NCI-H146 treated with DMSO at 0.1 percent for 48 hours (cell line): ENCODE data around the gene MAN1A2.
"Not testable (repeated sequence)": the region's sequence is repeated elsewhere in the genome, so short reads cannot be mapped to it uniquely, and the experiment has no call there.

Experiments
- DNase-seq: peaks from one replicate; lab custom pipeline; 2025; ENCODE audit not compliant: unreplicated experiment; lab: John Stamatoyannopoulos, UW

The MAN1A2 gene

DNA sequence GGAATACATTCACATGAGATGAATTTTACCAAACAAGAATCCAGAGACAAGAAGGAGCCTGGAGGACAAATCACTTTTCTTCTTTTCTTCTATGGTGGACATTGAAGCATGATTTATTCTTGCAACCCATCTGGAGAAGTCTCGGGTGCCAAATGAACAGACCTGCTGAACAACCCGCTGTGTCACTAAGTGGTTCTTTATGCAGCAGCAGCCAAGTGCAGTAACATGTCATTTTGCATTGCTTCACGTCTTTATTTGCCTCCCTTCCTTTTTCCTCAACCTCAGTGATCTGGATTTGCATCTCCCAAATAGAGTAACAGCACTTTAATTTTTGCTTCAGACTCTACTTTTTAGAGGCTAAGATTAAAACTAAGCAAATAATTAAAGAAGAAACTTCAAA, 188.6 kb downstream of the MAN1A2 start:
- DNase-seq = no peak

DNA sequence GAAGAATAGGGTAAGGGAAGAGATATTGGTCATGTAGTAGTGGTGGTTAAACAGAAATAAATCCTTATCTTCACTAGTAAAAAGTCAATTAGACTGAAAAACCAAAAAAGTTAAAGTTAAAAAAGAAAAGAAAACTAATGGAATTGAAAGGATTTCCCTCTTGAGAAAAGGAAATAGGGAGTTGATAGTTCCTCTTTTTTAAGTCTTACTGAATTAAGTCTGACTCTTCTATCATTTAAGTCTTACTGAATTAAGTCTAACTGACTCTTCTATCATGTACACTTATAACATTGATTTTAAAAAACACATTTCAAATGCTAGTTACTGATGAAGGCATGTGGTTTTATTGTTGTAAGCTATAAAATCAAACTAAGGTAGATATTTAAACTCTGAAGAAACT, 189.1 kb downstream of the MAN1A2 start:
- DNase-seq = no peak

DNA sequence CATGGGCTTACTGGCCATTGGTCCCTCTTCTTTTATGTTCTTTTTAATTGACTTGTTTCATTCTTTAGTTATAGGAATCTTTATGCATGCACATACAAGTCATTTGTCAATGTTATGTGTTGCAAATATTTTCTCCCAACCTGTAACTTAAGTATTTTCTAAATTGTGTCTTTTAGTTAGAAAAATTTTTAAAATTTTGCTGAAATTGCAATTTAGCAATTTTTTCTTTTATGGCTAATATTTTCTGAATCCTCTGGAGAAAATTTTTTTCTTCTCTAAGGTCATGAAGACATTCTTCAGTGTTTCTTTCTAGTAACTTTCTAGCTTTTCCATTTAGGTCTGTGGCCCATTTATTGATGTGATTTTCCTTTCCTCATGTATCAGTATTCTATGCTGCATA, 189.7 kb downstream of the MAN1A2 start:
- DNase-seq = no peak

DNA sequence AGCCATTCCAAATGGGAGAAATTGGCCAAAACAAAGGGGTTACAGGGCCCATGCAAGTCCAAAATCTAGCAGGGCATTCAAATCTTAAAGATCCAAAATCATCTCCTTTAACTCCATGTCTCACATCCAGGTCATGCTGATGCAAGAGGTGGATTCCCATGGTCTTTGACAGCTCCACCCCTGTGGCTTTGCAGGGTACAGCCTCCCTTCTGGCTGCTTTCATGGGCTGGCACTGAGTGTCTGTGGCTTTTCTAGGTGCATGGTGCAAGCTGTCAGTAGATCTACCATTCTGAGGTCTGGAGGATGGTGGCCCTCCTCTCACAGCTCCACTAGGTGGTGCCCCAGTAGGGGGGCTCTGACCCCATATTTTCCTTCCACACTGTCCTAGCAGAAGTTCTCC, 191.2 kb downstream of the MAN1A2 start:
- not testable (repeated sequence) for DNase-seq

DNA sequence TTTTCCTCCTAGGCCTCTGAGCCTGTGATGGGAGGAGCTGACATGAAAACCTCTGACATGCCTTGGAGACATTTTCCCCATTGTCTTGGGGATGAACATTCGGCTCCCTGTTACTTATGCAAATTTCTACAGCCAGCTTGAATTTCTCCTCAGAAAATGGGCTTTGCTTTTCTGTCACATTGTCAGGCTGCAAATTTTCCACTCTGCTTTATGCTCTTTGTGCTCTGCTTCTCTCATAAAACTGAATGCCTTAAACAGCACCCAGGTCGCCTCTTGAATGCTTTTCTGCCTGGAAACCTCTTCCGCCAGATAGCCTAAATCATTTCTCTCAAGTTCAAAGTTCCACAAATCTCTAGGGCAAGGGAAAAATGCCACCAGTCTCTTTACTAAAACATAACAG, 191.9 kb downstream of the MAN1A2 start:
- DNase-seq = no peak

DNA sequence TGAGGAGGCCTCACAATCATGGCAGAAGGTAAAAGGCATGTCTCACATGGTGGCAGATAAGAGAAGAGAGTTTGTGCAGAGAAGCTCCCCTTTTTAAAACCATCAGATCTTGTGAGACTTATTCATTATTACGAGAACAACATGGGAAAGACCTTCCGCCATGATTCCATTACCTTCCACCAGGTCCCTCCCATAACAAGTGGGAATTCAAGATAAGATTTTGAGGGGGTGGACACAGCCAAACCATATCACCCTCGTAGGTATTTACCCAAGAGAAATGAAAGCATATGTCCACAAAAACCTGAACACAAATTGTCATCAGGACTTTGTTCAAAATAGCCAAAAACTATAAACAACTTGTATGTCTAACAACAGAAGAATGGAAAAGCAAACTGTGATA, 192.7 kb downstream of the MAN1A2 start:
- DNase-seq = no peak

DNA sequence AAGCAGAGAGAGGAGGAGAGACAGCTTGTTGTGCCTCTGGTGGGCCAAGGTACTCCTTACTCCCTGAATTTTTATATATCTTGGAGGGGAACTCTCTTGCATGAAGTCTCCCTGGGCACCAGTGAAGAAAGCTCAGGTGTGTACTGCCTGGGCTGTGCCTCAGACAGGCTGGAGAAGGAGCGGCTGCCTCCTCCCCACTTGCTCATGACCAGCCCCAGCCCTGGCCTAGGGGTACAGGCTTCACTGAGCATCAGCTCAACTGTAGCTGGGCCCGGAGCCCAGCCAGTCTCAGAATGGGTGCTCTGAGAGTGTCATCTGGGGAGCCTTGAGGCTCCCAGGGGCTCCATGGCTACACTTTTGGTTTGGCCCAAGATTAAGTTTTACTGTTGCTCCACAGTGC, 193.8 kb downstream of the MAN1A2 start:
- DNase-seq = no peak

DNA sequence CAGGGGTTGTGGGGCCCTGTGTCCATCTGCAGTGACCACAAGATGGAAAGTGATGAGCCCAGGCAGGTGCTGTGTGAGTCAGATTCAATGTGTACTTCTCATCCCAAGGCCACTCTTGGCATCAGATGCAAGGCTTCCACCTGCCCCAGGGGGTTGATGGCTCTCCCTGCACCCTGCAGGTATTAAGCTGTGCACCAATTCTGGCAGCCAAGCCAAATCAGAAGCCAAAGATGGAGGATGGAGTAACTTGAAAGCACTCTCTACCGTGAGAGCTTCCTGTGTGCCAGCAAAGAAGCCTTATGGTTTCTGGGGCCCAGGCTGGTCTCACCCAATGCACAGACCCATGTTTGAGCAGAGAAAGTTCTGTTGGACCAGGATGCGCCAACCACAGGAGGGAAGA, 194.3 kb downstream of the MAN1A2 start:
- no peak for DNase-seq

DNA sequence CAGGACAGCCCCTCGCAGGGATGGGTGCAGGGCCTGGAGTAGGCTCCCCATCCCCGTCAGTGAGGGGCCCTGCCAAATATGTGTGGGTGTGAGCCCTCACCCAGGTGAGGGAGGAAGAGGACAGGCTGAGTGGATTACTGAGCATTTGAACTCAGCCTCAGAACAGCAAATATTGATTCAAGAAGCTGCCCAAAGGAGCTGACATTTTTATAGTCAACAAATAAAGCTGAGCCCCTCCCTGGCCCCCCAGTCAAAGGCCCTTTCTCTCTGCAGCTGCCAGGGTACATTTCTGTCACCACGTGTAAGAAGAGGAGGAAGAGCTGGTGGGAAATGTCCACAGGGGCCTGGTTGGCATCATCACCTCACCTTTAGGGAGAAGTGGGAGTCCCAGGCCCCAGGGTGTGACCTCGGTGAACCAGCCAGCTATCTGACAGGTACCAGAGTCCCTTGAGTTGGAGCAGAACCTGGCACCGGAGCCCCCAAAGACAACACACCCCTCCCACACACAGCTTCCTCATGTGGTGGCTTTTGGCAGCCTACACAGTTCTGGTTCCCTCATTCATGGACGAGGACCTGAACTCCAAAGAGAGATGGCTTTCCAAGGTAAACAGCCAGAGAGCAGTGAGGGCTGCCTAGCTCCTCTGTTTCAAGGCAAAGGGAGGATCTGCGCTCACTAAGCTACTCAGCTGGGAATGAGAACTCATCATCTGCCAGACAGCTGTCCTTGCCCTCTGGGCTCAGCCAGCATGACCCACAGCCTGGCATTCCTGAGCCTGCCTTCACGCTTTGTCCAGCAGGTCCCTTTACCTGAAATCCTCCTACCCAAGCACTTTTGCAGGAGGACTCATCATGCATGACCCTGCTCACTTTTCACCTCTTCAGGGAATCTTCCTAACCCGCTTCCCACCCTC, 195.6 kb downstream of the MAN1A2 start:
- DNase-seq = peak; percentile 64

DNA sequence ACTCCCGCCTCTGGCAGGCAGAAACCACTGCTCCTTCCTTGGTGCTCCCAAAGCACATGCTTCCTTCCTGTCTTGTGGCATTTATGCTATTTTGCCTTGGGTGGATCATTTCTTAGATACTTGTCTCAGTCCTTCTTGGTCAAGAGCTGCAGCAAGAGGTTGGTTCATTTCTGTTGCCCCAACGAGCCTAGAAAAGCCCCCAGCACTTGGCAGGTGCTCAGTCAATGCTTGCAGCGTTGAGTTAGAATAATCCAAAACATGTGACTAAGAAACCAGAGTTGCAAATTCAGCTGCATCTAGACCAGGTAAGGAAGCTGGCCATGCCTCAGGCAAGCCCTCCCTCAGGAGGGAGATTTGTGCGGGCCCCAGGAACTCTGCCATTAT, 196.2 kb downstream of the MAN1A2 start:
- DNase-seq = no peak

DNA sequence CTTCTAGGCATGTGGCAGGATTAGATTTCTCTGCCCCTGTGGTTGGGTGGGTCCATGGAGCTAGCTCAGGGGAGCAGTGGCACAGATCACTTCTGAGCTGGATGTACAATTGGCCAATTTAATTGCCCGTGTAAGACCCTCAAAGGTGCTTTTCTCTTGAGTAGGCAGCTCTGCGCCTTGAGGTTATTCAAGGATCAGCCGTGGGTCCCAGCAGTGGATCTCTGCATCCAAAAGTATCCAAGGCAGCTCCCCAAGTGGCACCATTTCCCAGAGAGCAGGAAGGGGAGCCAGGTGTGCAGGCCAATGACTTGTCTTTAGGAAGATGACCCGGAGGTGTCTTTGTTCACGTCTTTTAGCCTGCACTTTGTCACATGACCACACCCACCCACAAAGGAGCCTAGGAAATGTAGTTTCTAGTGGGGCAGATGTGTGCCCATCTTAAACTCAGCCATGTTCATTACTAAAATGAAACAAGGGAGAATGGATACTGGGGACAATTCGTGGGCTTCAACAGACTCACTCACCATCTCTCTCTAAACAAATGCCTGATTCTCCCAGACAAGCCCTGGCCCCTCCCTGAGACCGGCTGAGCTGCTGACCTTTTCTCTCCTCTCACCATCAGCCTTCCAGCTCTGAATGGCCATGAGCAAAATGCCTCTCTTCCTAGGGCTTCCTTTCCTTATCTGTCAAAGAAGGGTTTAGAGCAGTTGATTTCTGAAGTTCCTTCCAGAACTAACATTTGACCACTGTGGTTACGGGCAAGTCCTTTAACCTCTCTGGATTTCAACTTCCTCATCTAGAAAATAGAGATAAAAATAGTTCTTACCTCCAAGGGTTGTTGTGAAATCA, 197.2 kb downstream of the MAN1A2 start:
- DNase-seq = no peak

DNA sequence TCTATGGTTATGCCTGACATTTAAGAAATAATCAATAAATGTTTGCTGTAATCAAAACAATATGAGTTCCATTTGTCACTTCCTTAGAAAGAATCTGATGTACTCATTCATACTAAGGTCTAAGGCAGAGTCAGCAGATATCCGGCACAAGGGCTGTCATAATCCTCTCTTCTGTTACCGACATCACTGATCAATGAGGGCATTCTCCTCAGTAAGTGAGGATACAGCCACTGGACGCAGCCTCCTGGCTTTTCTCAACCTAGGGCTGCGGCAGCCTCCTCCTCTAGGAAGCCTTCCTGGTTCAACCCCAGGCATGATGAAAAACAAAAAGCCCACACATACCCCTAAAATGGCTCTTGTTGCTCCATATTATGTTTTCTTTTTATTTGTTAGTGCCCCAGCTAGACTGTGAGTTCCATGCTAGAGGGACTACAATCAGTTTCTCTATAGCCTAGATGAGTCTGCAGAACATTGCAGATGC, 197.9 kb downstream of the MAN1A2 start:
- DNase-seq = no peak

DNA sequence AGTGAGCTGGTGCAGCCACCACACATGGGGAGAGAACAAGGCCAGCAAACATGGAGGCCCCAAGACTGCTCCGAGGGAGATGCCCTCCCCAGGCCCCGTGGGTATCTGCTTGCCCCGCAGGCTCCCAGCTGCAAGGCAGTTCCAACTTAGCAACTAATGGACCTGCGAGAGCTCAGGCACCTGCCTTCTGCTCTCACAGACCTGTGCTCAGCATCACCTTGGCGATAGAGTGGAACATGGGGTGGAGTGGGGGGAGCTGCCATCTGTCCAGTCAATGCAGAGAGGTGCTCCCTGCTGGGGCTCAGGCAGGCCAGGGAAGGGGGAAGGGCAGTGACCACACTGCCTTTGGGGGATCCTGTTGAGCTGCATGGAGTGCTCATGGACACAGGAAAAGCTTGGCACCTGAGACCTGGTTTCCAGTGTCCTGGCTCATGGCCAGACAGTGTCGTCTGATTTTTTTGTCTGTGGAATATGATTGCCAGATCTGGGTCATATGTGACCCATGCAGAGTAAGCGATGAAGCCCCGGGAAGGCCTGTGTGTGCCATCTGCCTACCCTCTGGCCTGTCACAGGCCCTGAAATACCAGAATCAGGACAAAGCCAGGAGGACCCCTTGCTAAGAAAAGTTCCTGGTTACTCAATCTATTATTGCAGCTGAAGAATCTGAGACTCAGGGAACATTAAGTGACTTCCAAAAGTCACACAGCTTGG, 198.7 kb downstream of the MAN1A2 start:
- DNase-seq = peak; percentile 59

DNA sequence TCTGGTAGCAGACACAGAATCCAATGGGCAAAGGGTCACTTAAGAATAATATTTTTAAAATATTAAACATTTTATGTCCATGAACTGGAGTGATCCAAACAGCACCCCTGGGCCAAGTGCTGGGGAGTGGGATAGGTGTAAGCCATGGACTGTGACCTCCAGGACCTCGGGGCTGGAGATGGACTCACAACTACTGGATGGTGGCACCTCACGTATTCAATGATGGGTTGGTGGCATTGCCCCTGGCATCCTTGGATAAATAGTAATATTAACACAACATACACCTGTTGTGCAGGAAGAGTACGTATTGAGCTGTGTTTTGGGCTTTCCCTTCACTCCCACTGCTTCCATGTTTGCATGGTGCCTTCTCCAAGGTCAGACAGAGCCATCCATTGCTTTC, 199.3 kb downstream of the MAN1A2 start:
- DNase-seq = no peak

DNA sequence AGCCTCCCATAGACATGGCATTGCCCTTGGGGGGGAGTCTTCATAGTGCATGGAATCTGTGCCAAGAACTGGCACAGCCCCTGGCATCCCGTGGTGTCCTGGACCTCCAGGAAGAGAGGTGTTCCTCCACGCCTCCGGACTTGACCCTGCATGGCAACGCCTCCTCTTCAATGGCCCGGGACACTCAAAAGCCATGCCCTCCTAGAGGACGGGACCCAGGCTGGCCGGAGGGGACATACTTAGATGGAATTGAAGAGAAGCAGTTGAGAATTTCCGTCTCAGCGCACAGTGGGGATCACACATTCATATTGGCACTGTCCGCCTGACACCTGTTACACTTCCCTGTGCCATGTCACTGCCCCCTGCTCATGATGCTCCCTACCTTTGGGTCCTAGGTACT, 200.2 kb downstream of the MAN1A2 start:
- DNase-seq = no peak

DNA sequence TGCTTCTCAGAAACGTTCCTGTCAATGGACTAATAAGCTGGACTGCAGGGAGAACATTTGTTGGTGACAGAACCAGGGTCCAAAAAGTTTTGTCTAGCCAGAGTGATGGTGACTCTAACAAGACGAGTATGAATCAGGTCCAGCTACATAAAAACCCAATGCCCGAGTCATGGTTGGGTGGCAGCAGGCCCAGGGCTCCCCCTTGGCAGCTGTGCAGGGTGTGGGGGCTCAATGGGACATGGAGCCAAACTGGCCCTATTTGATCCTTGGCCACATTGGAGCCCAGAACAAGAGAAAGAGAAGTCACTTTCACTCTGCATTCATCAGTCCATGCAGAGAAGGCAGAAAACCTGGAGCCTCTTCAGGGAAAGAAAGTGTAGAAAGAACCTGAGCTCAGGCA, 200.7 kb downstream of the MAN1A2 start:
- DNase-seq = no peak

DNA sequence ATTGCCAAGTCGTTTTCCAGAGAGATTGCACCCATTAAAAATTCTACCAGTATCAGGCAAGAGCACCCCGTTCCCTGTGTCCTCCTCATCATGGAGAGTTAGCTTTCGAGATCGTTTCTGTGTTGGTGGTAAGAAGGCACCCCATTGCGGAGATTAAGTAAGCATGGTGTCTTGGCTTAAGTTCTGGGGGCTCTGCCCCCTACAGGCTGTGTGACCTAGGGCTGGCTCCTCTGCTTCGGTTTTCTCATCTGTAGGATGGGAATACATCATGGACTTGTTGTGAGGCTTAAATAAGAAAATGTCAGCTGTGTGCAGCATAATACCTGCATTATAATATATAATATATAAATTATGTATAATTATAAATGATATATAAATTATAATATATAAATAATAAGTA, 201.8 kb downstream of the MAN1A2 start:
- DNase-seq = no peak

DNA sequence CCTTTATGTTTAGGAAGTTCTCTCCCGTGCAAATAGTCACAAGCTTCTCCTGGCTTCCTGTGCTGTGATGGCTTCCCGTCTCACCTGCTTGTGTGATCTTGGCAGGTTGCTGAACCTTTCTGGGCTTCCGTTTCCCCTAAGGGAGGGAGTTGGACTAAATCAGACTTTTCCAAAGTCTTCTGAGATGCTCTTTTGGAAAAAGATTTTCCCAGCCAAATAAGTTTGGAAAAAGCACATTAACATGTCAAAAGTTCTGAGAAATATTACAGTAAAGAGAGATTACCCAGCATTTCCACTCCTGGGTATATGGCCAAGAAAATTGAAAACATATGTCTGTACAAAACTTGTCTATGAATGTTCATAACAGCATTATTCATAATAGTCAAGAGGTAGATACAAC, 202.6 kb downstream of the MAN1A2 start:
- DNase-seq = no peak

DNA sequence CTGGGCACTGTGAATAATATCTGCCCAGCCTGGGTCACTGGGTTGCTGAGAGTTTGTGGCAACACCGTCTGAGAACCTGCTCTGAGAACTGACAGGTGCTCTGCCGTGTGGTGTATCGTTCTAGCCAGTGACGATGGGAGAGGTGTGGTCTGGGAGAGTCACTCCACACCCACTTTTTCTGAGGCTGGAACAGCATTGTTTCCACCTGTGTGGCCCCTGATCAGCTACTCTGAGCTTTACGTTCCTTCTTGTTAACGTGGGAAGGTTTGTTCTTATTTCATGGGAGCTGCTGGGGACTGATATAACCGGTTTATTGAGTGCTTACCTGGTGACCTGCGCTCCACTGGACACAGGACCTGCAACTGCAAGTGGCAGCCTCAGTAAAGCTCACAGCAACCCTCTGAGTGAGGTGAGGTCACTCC, 203.8 kb downstream of the MAN1A2 start:
- DNase-seq = no peak

DNA sequence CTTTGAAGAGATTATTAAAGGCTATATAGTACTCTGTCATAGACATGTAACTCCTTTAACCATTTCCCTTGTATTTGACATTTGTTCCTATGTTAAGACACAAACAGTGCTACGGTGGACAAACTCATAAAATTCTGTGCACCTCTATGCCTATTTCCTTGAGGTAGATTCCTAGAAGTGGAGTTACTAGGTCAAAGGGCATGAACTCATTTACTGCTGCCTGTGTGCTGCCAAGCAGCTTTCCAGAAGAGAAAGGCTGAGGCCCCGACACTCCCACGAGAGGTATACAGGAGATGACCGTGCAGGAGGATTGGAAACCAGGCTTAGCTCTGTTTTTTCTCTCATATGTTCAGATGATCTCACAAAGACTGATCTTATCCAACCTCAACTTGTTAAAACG, 204.2 kb downstream of the MAN1A2 start:
- DNase-seq = no peak

DNA sequence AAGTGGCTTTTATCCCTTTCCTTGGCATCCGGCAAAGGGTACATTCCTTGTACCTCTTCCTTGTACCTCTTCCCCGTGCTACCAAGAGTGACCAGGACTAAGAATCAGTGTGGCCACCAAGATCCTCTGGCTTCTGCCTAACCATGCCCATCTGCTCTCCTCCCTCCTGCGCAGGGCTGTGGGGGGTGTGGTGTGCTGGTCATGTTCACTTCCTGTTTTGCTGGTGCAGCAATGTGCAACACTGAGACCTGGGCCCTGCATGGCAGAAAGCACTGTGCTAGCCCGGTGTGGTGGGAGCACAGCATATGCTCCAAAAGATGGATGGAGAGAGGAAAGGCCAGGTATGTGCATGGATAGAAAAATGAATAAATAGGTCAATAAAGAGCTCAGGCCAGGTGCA, 205.3 kb downstream of the MAN1A2 start:
- DNase-seq = no peak
